Retinal pigment epithelial cell (primary cell): ENCODE measurements around the gene CPNE9.

Experiments
- DNase-seq: peaks from one replicate; pipeline ENCODE4 v3.0.0-alpha.2; 2010; ENCODE audit warnings: low read depth
- H3K4me3 ChIP-seq: 2 replicates; pipeline ENCODE4 v1.5.1; 2011; ENCODE audit warnings: mild to moderate bottlenecking, low read length, control low read depth, moderate library complexity
- TF ChIP-seq, protein P1 (sequence below): conservative IDR thresholded peaks from 2 replicates; pipeline ENCODE4 v1.5.1; 2011; ENCODE audit warnings: low read depth, low read length, control low read depth, inconsistent platforms

The CPNE9 gene

DNA sequence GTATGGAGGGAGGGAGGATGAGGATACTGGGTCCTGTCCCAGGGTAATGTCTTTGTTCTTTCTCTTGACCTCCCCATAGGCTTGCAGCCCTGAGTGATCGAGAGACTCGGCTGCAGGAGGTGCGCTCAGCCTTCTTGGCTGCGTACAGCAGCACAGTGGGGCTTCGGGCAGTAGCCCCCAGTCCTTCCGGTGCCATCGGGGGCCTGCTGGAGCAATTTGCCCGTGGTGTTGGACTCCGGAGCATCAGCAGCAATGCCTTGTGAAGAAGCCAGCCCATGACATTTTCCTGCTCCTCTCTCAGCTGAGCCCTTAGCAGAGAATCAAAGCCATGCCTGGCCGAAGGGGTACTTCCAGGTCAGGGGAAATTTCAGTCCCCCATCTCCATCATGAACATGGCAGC lies 1.9 kb upstream of the CPNE9 start:
- TF ChIP-seq, protein P1, sequence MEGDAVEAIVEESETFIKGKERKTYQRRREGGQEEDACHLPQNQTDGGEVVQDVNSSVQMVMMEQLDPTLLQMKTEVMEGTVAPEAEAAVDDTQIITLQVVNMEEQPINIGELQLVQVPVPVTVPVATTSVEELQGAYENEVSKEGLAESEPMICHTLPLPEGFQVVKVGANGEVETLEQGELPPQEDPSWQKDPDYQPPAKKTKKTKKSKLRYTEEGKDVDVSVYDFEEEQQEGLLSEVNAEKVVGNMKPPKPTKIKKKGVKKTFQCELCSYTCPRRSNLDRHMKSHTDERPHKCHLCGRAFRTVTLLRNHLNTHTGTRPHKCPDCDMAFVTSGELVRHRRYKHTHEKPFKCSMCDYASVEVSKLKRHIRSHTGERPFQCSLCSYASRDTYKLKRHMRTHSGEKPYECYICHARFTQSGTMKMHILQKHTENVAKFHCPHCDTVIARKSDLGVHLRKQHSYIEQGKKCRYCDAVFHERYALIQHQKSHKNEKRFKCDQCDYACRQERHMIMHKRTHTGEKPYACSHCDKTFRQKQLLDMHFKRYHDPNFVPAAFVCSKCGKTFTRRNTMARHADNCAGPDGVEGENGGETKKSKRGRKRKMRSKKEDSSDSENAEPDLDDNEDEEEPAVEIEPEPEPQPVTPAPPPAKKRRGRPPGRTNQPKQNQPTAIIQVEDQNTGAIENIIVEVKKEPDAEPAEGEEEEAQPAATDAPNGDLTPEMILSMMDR = no peak
- no peak for DNase-seq
- no peak overlapping the region for H3K4me3 ChIP-seq

DNA sequence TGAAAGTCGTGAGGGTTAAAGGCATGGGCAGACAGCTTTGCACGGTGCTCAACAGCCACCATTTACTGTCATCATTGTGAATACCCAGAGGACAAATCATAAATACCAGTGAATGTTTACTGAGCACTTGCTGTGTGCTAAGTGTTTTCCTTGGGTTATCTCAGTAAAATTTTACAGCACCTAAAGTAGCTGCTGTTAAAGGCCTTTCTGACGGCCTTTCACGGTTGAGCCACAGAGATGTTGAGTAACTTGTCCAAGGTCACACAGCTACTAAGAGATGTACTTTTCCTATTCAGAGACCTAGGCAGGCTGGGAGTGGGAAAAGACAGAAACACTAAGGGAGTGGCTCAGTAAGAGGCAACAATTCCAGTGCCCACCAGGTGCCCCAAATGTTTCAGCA lies 393 bp upstream of the CPNE9 start:
- TF ChIP-seq, protein P1 = no peak
- H3K4me3 ChIP-seq = no peak overlapping the region
- no peak for DNase-seq

DNA sequence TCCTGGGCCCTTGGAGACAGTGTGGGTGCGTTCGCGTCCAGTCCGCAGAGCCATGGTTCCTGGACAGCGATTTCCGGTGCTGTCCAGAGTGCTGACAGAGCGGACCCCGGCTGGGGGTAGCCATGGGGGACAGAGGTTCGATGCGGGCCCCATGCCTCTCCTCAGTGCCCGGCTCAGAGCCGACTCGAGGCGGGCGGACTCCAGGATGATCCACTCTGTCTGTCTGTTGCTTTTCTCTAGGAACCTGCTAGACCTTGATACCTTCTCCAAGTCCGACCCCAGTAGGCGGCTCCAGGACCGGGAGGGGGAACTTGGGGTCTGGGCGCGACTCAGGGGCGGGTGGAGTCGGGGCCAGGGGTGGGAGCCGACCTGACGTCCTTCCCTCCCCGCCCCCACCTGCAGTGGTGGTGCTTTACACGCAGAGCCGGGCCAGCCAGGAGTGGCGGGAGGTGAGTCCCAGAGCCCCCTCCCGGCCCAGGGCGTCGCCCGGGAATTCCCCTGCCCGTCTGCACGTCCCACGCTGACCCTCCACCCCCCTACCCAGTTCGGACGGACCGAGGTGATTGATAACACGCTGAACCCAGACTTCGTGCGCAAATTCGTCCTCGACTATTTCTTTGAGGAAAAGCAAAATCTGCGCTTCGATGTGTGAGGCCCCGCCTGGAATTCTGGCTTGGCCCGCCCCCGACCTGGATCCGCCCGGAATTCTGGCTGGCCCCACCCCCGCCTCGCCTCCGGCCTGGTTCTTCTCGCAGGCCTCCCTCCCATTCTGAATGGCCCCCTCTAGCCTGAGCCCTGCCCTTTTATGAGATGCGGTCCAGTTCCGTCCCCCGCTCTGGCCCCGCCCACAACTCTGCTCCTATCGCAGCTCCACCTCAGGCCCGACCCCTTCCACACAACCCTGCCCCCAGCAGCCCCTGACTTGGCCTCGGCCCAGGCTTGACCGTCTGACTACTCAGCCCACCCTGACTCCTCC lies 1.0 kb downstream of the CPNE9 start:
- peak overlapping the region; percentile 29 for H3K4me3 ChIP-seq
- TF ChIP-seq, protein P1 = no peak
- no peak for DNase-seq

DNA sequence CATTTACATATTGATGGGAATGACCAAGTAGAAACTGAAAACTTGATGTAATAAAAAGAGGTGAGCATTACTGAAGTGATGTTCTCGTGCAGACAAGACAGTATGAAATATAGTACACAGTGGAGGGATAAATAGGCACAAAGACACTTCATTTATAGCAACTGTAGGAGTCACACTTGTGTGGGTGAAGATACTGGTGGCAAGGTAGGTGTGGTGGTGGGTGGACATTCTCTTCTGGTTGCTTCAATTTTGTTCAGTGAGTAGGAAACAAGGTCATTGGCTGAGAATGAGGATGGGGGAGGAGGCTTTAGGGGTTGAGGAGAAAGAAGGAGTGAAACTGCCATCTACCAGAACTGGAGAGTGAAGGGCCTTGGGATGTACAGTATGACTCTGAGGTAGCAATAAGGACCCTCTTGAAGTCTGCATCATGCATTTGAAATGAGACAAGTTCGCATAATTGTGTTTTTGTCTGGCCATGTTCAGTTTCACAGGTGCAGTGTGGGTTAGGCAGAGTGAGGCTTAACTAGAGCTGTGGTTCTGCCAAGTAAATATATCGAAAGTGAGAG lies 6.6 kb downstream of the CPNE9 start:
- no peak for DNase-seq
- TF ChIP-seq, protein P1 = no peak
- no peak overlapping the region for H3K4me3 ChIP-seq

DNA sequence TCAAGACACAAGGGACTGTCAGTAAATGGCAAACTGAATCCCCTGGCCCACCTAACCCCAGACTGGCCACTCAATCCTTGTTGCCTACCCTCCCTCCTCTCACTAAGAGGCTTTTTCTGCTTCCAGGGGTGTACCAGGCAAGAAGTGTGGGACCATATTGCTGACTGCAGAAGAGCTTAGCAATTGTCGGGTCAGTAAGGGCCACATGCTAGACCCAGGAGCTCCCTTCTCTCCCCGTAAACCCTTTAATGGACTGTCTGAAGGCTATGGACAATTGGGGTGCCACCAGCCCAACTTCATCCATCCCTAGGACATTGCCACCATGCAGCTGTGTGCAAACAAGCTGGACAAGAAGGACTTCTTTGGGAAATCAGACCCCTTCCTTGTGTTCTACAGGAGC lies 8.8 kb downstream of the CPNE9 start:
- TF ChIP-seq, protein P1 = no peak
- H3K4me3 ChIP-seq = no peak overlapping the region
- DNase-seq = no peak

DNA sequence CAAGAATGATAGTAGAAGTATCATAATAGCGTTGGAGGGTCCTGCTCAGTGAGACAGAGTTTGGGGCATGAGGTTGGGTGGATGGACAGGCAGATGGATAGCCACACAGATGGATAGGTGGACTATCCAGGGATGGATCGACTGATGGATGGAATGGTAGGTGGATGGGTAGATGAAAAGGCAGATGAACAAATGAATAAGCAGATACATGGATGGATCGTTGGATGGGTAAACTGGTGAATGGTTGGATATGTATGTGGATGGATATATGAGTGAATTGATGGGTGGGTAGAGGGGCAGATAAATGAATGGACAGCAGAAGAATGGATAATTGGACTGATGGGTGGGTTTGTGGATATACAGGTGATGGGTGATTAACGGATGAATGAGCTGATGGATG lies 9.5 kb downstream of the CPNE9 start:
- TF ChIP-seq, protein P1 = no peak
- no peak overlapping the region for H3K4me3 ChIP-seq
- DNase-seq = no peak

DNA sequence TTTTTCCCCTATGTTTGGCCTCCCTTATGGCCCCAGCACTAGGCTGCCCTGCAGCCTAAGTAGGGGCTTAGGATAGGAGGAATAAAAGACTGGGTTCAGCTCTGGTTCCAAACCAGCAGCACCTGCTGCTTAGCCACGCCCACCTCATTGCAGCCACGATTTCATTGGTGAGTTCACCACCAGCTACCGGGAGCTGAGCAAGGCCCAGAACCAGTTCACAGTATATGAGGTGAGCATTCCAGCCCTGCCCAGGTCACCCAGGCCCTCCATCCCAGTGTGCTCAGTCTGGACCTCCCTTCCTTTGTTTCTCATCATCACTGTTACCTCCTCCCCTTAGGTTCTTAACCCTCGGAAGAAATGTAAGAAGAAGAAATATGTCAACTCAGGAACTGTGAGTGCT lies 11.5 kb downstream of the CPNE9 start:
- DNase-seq = no peak
- no peak overlapping the region for H3K4me3 ChIP-seq
- TF ChIP-seq, protein P1 = no peak
